B cell (primary cell): ENCODE data around the gene EXOC6. TPM values are rescaled to one million over a fixed set of nuclear protein-coding genes. Genes with fewer than 3 reads are reported as not detected.
A peak's percentile ranks its signal among the peaks of the same experiment; 100 is the strongest.

ENCODE experiments used
- ATAC-seq: fragments of 200-7000 bp; cut with Tn5 transposase; one replicate; pipeline ENCODE4 v1.10.0; 2021; ENCODE audit warnings: low read depth, mild to moderate bottlenecking, moderate number of reproducible peaks, moderate library complexity
- CTCF ChIA-PET: fragments of 350-600 bp; sonication (Branson Sonifier 250); formaldehyde crosslinking; loops from one replicate; lab custom pipeline; 2021; ENCODE audit warnings: antibody characterized with exemption, inconsistent platforms; lab: Charles Lee
- POLR2A ChIA-PET: fragments of 350-600 bp; sonication (Branson Sonifier 250); formaldehyde crosslinking; loops from one replicate; lab custom pipeline; 2021; ENCODE audit warnings: antibody characterized with exemption; lab: Charles Lee
- DNase-seq: peaks from one replicate; pipeline ENCODE4 v3.0.0; 2013
- H2AFZ ChIP-seq: 2 replicates; pipeline ENCODE4 v1.6.1; 2012; ENCODE audit warnings: mild to moderate bottlenecking, low read depth, low read length; ENCODE audit not compliant: insufficient read depth, poor library complexity, severe bottlenecking
- H3K27ac ChIP-seq, 2 donors: 1 replicate in 1 of 2; 2 replicates in 1 of 2; pipeline ENCODE4 v1.5.1; 2012 to 2013; ENCODE audit warnings: low read length in 2 of 2, mild to moderate bottlenecking in 2 of 2, moderate library complexity in 1 of 2
- H3K27me3 ChIP-seq, 4 experiments: fragments of 200-600 bp in 1 of 4; sonication (generic) in 1 of 4; replicated peaks in 1 of 4; 1 replicate in 2 of 4; 2 replicates in 2 of 4; pipeline versions ENCODE4 v1.6.1 to v1.7.0; 2013 to 2016; ENCODE audit warnings: low read length in 3 of 4, mild to moderate bottlenecking in 2 of 4, mixed read lengths in 1 of 4, moderate library complexity in 1 of 4; ENCODE audit not compliant: insufficient read depth in 4 of 4, control insufficient read depth in 3 of 4; ENCODE audit errors: control extremely low read depth in 1 of 4
- H3K36me3 ChIP-seq, 2 experiments: replicated peaks in 1 of 2; 1 replicate in 1 of 2; 2 replicates in 1 of 2; pipeline versions ENCODE4 v1.6.1 to v1.7.1; 2013; ENCODE audit warnings: low read length in 1 of 2; ENCODE audit not compliant: insufficient read depth in 2 of 2, control insufficient read depth in 1 of 2; ENCODE audit errors: control extremely low read depth in 1 of 2, extremely low read depth in 1 of 2
- H3K4me1 ChIP-seq, 2 donors: fragments of 200-600 bp in 1 of 2; sonication (generic) in 1 of 2; 1 replicate in 1 of 2; 2 replicates in 1 of 2; pipeline versions ENCODE4 v1.5.1 to v1.6.1; 2013 to 2017; ENCODE audit warnings: low read length in 2 of 2; ENCODE audit not compliant: control insufficient read depth in 2 of 2, insufficient read depth in 2 of 2
- H3K4me2 ChIP-seq: replicated peaks from 2 replicates; pipeline ENCODE3; 2012; ENCODE audit warnings: mild to moderate bottlenecking, low read depth, low read length; ENCODE audit not compliant: poor library complexity, severe bottlenecking
- H3K4me3 ChIP-seq, 5 experiments: fragments of 200-600 bp in 1 of 5; sonication (generic) in 1 of 5; 1 replicate in 3 of 5; 2 replicates in 2 of 5; pipeline versions ENCODE4 v1.5.1 to v1.7.0; 2011 to 2016; ENCODE audit warnings: low read length in 4 of 5, mild to moderate bottlenecking in 4 of 5, low read depth in 2 of 5, control low read depth in 1 of 5, moderate library complexity in 1 of 5; ENCODE audit not compliant: insufficient read depth in 1 of 5; ENCODE audit errors: control extremely low read depth in 1 of 5, extremely low read depth in 1 of 5
- H3K79me2 ChIP-seq: fragments of 200-600 bp; sonication (generic); one replicate; pipeline ENCODE4 v1.6.0; 2016; ENCODE audit warnings: low read length; ENCODE audit not compliant: control insufficient read depth, insufficient read depth
- H3K9ac ChIP-seq: fragments of 200-600 bp; sonication (generic); 2 replicates; pipeline ENCODE4 v1.6.1; 2017; ENCODE audit warnings: mild to moderate bottlenecking, low read length, moderate library complexity
- H3K9me3 ChIP-seq, 3 donors: one replicate each; pipeline versions ENCODE4 v1.6.1 to v1.7.1; 2013; ENCODE audit warnings: low read length in 2 of 3; ENCODE audit not compliant: control insufficient read depth in 2 of 3, insufficient read depth in 1 of 3; ENCODE audit errors: control extremely low read depth in 1 of 3
- H4K20me1 ChIP-seq: 2 replicates; pipeline ENCODE4 v1.6.0; 2012; ENCODE audit warnings: mild to moderate bottlenecking, low read length; ENCODE audit not compliant: insufficient read depth, control insufficient read depth, poor library complexity, severe bottlenecking
- H3K27ac Mint-ChIP-seq: one replicate; pipeline ENCODE4 v1.8.0; 2021; ENCODE audit warnings: mixed read lengths
- H3K27me3 Mint-ChIP-seq: one replicate; pipeline ENCODE4 v1.8.0; 2021; ENCODE audit warnings: mixed read lengths
- H3K4me1 Mint-ChIP-seq: one replicate; pipeline ENCODE4 v1.8.0; 2021; ENCODE audit warnings: mixed read lengths
- H3K4me3 Mint-ChIP-seq: one replicate; pipeline ENCODE4 v1.8.0; 2021; ENCODE audit warnings: mixed read lengths
- H3K9me3 Mint-ChIP-seq: one replicate; pipeline ENCODE4 v1.8.0; 2022; ENCODE audit warnings: mixed read lengths; ENCODE audit not compliant: insufficient read depth
- EZH2 ChIP-seq: IDR thresholded peaks from 2 replicates; pipeline ENCODE4 v1.6.1; 2012; ENCODE audit warnings: borderline replicate concordance, low read depth, mild to moderate bottlenecking, moderate library complexity, low read length; ENCODE audit not compliant: insufficient read depth, poor library complexity, severe bottlenecking
- WGBS: methylation state at CpG from one replicate; pipeline ENCODE4 v1.1.5; 2013; ENCODE audit warnings: missing lambda C conversion rate; ENCODE audit not compliant: insufficient coverage; 5-methylcytosine and 5-hydroxymethylcytosine counted together
- intact Hi-C: fragments of 100-400 bp; cut with micrococcal nuclease; formaldehyde crosslinking; loops from one replicate; pipeline ENCODE4 v1.10.0; 2022
- polyA plus RNA-seq: library from polyadenylated mRNA; depleted of rRNA; stranded (reverse); fragments of >200 nt; gene quantifications from 2 replicates; pipeline ENCODE4 v1.2.3, GENCODE V29; 2012
- total RNA-seq, 2 donors: library from RNA; stranded (reverse); fragments of 120-200 nt in 1 of 2; gene quantifications; 1 replicate in 1 of 2; 2 replicates in 1 of 2; pipeline versions ENCODE4 v1.2.3 to v1.2.4, GENCODE V29; 2013 to 2022
- TF ChIP-seq, protein P1 (sequence below): fragments of 200-600 bp; IDR thresholded peaks from one replicate; pipeline ENCODE4 v1.8.0; 2022; ENCODE audit warnings: antibody characterized with exemption, mild to moderate bottlenecking

EXOC6 gene
- total and polyA plus RNA-seq, 2 donors (not counting 1 experiment from before 2014, with no cell fraction given): 7.9 to 22.6 TPM

DNA sequence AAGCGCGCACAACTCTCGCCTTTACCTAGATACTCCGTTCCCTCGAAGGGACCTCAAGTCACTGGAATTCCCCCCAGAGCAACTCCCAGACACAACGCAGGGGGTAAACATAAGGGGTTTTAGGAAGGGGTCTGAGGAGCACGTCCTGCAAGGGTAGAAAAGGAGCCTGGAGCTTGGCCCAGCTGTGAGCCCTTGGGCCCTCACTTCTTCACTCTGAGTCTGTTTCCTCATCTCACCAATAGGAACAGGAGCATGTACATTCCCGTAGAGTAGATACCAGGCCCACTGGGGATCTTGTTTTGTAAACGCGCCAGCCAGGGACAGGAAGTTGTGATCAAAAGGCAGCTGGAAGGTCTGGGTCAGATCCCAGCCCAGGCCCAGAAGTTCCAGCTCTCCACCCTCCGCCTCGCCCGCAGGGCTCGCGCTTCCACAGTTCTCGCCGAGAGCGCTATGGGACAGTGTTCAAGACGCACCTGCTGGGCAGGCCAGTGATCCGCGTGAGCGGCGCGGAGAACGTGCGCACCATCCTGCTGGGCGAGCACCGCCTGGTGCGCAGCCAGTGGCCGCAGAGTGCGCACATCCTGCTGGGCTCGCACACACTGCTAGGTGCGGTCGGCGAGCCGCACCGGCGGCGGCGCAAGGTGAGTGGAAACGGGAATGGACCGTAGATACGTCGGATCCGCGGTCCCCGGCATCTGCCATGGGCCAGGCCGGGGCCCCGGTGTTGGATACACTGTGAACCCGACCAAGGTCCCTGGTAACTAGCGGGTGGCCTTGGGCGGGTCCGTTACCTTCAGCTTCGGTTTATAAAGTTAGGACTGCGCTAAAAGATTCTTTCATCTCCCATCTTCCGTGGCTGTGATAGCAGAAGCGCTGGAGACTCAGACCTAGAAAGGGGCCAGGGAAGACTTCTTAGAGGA, 213.5 kb downstream of the EXOC6 start:
- Histone ChIP-seq H3K36me3 (peaks cover 0 to 11% of the 10 kb centered on the region in 2 experiments), H3K27me3 (peaks cover 0 to 39% (median 14%) of the 10 kb centered on the region in 4 experiments), H3K9ac (peak overlapping the region; percentile 23), H3K79me2 (no peaks in the 10 kb centered on the region), H4K20me1 (peaks cover 4% of the 10 kb centered on the region), H3K9me3 (peaks cover 0 to 7% (median 0%) of the 10 kb centered on the region in 3 donors), H2AFZ (no peak overlapping the region), H3K4me1 (peaks cover 23 to 26% of the 10 kb centered on the region in 2 donors), H3K4me3 (peak overlapping the region in 4 of 5 experiments; percentile 4 to 47 (median 36)), H3K27ac (no peak overlapping the region), H3K4me2 (peak overlapping the region; percentile 73)
- peaks cover 46% of the 10 kb centered on the region for H3K27me3 Mint-ChIP-seq
- 9% methylated on average over 51 of the region's 57 CpGs for WGBS
- ChIA-PET POLR2A (no interaction called here), CTCF (no interaction called here)
- intact Hi-C loops: no loop called here
- peak overlapping the region; percentile 74 for H3K4me3 Mint-ChIP-seq
- H3K27ac Mint-ChIP-seq: no peak overlapping the region
- peaks cover 26% of the 10 kb centered on the region for H3K4me1 Mint-ChIP-seq
- no peak for TF ChIP-seq EZH2
- TF ChIP-seq, protein P1, sequence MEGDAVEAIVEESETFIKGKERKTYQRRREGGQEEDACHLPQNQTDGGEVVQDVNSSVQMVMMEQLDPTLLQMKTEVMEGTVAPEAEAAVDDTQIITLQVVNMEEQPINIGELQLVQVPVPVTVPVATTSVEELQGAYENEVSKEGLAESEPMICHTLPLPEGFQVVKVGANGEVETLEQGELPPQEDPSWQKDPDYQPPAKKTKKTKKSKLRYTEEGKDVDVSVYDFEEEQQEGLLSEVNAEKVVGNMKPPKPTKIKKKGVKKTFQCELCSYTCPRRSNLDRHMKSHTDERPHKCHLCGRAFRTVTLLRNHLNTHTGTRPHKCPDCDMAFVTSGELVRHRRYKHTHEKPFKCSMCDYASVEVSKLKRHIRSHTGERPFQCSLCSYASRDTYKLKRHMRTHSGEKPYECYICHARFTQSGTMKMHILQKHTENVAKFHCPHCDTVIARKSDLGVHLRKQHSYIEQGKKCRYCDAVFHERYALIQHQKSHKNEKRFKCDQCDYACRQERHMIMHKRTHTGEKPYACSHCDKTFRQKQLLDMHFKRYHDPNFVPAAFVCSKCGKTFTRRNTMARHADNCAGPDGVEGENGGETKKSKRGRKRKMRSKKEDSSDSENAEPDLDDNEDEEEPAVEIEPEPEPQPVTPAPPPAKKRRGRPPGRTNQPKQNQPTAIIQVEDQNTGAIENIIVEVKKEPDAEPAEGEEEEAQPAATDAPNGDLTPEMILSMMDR: no peak
- ATAC-seq (peak; percentile 39), DNase-seq (peak; percentile 49)
- no peaks in the 10 kb centered on the region for H3K9me3 Mint-ChIP-seq
